ENCODE results near the gene RNF150.

RNF150 gene

DNA sequence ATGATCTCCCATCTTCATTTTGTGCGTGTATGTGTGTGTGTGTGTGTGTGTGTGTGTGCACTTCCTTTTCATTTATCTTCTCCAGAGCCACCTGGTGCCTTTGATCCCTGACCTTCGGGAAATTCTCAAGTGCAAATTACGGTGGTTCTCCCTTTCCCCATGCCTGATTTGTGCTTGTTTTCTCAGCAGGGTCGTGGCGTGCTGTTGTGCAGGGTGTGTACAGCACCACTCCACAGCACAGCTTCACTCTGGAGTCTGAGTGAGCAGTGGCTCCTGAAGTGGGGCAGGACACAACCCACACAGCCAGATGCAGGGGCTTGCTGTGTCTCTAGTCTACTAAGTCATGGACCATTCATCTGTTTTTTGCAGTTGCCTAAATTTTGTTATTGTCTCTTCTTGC, 262.8 kb downstream of the RNF150 start:
- ChIA-PET POLR2A (no interaction called here), CTCF (interaction anchor here (0.9 to 1.2 kb wide), 3 partner anchors 9 to 127 kb away, joined by 4 to 6 read pairs (median 5); no protein-coding TSS in a partner anchor)
- no peak for DNase-seq (ENCODE audit: extremely low spot score)
- TF ChIP-seq, protein P1, sequence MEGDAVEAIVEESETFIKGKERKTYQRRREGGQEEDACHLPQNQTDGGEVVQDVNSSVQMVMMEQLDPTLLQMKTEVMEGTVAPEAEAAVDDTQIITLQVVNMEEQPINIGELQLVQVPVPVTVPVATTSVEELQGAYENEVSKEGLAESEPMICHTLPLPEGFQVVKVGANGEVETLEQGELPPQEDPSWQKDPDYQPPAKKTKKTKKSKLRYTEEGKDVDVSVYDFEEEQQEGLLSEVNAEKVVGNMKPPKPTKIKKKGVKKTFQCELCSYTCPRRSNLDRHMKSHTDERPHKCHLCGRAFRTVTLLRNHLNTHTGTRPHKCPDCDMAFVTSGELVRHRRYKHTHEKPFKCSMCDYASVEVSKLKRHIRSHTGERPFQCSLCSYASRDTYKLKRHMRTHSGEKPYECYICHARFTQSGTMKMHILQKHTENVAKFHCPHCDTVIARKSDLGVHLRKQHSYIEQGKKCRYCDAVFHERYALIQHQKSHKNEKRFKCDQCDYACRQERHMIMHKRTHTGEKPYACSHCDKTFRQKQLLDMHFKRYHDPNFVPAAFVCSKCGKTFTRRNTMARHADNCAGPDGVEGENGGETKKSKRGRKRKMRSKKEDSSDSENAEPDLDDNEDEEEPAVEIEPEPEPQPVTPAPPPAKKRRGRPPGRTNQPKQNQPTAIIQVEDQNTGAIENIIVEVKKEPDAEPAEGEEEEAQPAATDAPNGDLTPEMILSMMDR (IDR thresholded peaks at IDR 0.05; ENCODE audit: control extremely low read depth, extremely low read depth, low read depth, missing control alignments): no peak

DNA sequence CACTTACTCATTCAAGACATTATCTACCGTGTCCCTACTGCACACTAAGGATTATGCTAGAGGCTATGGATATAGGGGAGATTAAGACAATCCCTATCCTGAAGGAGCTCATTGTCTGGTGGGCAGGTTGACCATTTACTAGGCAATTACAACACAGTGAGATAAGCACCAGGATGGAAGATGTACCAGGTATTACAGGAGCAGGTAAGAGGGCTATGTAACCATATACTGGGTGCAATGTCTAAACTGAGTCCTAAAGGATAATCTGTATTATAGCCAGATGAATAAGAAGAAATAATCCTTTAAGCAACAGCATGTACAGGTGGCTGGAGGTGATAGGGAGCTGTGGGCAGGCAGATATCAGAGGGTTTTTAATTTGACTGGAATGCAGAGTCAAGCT, 263.8 kb downstream of the RNF150 start:
- TF ChIP-seq, protein P1 (IDR thresholded peaks at IDR 0.05; ENCODE audit: control extremely low read depth, extremely low read depth, low read depth, missing control alignments): no peak
- ChIA-PET CTCF (interaction anchor here (0.7 to 1.2 kb wide), 6 partner anchors 8 to 126 kb away, joined by 3 to 6 read pairs (median 4); no protein-coding TSS in a partner anchor), POLR2A (no interaction called here)
- no peak for DNase-seq (ENCODE audit: extremely low spot score)

DNA sequence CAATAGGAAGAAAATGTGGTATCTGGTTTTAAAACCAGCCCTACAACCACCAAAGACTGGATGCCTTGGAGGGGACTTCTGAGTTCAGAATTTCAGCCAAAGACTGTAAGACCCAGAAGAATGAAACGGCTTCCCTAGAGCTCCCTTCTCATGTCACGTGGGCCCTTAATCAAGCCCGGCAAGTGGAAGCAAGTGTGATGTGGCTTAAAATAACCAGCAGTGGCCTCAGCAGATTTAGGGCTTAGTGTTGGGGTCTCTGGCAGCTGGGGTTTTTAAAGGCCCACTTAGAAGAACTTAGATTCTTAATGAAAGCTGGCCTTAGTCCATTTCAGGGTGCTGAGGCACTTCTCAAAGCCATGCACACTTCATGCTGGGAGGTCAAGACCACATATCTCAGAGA, 265.9 kb downstream of the RNF150 start:
- ChIA-PET POLR2A (no interaction called here), CTCF (interaction anchor here (0.9 to 1.8 kb wide), 3 partner anchors 9 to 266 kb away, joined by 4 to 6 read pairs (median 5); partner anchors contain the start of gene RNF150)
- TF ChIP-seq, protein P1 (IDR thresholded peaks at IDR 0.05; ENCODE audit: control extremely low read depth, extremely low read depth, low read depth, missing control alignments): no peak
- no peak for DNase-seq (ENCODE audit: extremely low spot score)

DNA sequence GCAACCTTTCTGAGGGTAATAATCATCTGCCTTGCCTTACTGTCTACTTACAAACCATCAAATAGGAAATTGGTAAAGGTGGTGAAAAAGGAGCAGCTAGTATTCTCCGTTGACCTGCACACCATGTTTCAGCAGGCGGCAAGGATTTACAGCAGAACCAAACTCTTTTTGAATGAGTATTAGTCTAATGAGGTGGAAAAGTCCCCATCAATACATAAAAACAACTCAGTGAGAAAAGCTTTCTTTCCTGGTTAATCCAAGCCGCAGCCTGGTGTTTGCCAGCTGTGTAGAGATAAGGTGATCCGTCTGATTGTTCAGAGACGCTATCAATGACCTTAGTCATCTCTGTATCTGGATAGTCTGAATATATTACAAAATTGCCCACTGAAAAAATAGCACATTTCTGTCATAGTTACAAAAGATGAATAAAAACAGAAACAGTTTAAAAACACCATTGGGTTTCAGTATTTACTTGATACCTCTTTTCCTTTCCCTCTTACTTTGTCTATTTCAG, 266.7 kb downstream of the RNF150 start:
- DNase-seq (ENCODE audit: extremely low spot score): no peak
- ChIA-PET CTCF (interaction anchor here (0.8 to 2.7 kb wide), 6 partner anchors 9 to 267 kb away, joined by 3 to 12 read pairs (median 6); partner anchors contain the start of gene RNF150), POLR2A (no interaction called here)
- TF ChIP-seq, protein P1 (IDR thresholded peaks at IDR 0.05; ENCODE audit: control extremely low read depth, extremely low read depth, low read depth, missing control alignments): no peak

DNA sequence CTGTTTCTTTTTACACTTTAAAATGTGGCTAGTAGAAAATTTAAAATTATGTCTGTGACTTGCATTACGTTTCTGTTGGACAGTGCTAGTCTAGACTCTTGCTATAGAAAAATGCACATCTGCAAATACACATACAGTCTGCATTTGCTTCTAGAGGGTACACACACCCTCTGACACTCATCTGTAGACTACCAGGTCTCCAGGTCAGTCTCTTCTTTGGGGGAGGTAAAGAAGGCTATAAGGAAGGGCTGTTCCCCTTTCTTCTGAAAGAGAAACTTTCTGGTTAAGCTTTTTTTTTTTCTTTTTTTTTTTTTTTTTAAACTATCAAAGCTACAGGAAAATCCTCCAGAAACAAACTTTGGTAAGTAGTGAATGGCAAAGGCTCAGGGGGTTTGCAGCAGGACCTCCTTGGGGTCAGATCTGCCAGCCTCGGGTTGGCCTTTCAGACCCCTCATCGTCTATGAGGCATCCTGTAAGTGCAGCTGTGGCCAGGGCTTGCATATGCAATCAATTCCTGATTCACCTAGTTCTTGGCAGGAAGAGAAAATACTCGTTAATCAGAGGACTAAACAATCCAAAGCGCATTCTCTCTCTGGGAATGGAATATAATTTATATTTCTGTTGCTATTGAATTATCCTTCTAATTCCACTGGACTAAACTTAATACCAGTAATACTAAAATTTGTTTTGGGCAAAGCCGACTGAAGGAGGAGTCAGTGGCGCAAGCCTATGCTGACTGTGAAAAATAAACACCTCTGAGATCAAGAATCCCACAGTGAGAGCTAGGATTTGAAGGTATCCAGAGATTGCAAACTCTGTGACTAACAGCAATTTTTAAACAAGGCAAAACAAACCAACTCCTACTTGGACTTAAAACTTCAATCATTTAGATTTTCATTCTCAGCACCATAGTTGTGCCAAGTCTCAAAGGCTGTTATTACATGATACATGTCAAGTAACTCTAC, 267.7 kb downstream of the RNF150 start:
- ChIA-PET CTCF (interaction anchor here (1.2 to 2.7 kb wide), 6 partner anchors 10 to 268 kb away, joined by 4 to 12 read pairs (median 6); partner anchors contain the start of gene RNF150), POLR2A (no interaction called here)
- no peak for DNase-seq (ENCODE audit: extremely low spot score)
- TF ChIP-seq, protein P1 (IDR thresholded peaks at IDR 0.05; ENCODE audit: control extremely low read depth, extremely low read depth, low read depth, missing control alignments): no peak

DNA sequence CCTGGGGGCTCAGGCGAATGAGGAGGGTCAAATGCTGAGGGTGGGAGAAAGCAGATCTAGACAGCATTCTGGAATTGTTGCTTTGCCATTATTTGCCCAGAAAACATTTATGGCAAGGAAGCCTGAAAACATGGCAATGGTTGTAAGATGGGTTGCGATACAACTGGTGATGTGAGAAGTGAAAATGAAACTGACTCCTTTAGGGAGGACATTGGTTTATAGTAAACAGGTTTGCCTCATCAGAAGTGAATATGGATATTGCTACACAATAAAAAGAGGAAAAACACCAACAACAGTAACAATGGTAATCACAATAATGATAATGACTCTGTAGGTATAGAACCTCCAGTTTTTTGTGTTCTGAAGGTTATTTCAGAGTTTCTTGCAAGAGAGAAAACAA, 270.1 kb downstream of the RNF150 start:
- DNase-seq (ENCODE audit: extremely low spot score): no peak
- ChIA-PET CTCF (interaction anchor here (0.9 to 3.4 kb wide), 4 partner anchors 9 to 270 kb away, joined by 5 to 33 read pairs (median 6); partner anchors contain the start of gene RNF150), POLR2A (no interaction called here)
- TF ChIP-seq, protein P1 (IDR thresholded peaks at IDR 0.05; ENCODE audit: control extremely low read depth, extremely low read depth, low read depth, missing control alignments): no peak

Measured in GM10248 (cell line).